ENCODE data around the gene ATG7.
A peak's percentile ranks its signal among the peaks of the same experiment; 100 is the strongest.

ATG7 gene

GRCh38 chr3:11582191-11582968 is 310.2 kb downstream of the ATG7 start:
- peak overlapping the region; percentile 52 for H3K4me3 ChIP-seq (replicated peaks; ENCODE audit: low read depth, low read length)
- TF ChIP-seq CTCF (IDR thresholded peaks at IDR 0.05; ENCODE audit: low read length, missing control alignments) = no peak

GRCh38 chr3:11583235-11583634 is 311.0 kb downstream of the ATG7 start:
- H3K4me3 ChIP-seq (replicated peaks; ENCODE audit: low read depth, low read length) = no peak overlapping the region
- DNase-seq (ENCODE audit: low read depth) = peak; percentile 55
- TF ChIP-seq CTCF (IDR thresholded peaks at IDR 0.05; ENCODE audit: low read length, missing control alignments) = no peak

More at GRCh38 chr3:11582191-11582968, 310.2 kb downstream of the ATG7 start:
- peak; percentile 92 for DNase-seq (ENCODE audit: low read depth)

- peak; percentile 46 for DNase-seq (ENCODE audit: low read depth)
- H3K4me3 ChIP-seq (replicated peaks; ENCODE audit: low read depth, low read length) = no peak overlapping the region
- TF ChIP-seq CTCF (IDR thresholded peaks at IDR 0.05; ENCODE audit: low read length, missing control alignments) = no peak
Observed at GRCh38 chr3:11583638-11584046, 311.4 kb downstream of the ATG7 start.

- no peak for TF ChIP-seq CTCF (IDR thresholded peaks at IDR 0.05; ENCODE audit: low read length, missing control alignments)
- H3K4me3 ChIP-seq (replicated peaks; ENCODE audit: low read depth, low read length) = no peak overlapping the region
Observed at GRCh38 chr3:11584570-11584969, 312.4 kb downstream of the ATG7 start.

GRCh38 chr3:11587766-11588165 is 315.6 kb downstream of the ATG7 start:
- H3K4me3 ChIP-seq (replicated peaks; ENCODE audit: low read depth, low read length) = no peak overlapping the region
- DNase-seq (ENCODE audit: low read depth) = no peak
- TF ChIP-seq CTCF (IDR thresholded peaks at IDR 0.05; ENCODE audit: low read length, missing control alignments) = no peak

More at GRCh38 chr3:11584570-11584969, 312.4 kb downstream of the ATG7 start:
- no peak for DNase-seq (ENCODE audit: low read depth)

- TF ChIP-seq CTCF (IDR thresholded peaks at IDR 0.05; ENCODE audit: low read length, missing control alignments) = no peak
- no peak for DNase-seq (ENCODE audit: low read depth)
Observed at GRCh38 chr3:11588338-11588737, 316.1 kb downstream of the ATG7 start.

GRCh38 chr3:11588755-11589154 is 316.6 kb downstream of the ATG7 start:
- TF ChIP-seq CTCF (IDR thresholded peaks at IDR 0.05; ENCODE audit: low read length, missing control alignments) = no peak
- DNase-seq (ENCODE audit: low read depth) = no peak
- no peak overlapping the region for H3K4me3 ChIP-seq (replicated peaks; ENCODE audit: low read depth, low read length)

More at GRCh38 chr3:11588338-11588737, 316.1 kb downstream of the ATG7 start:
- no peak overlapping the region for H3K4me3 ChIP-seq (replicated peaks; ENCODE audit: low read depth, low read length)

Measured in fibroblast of pulmonary artery (primary cell).